Activated gamma-delta T cell treated with Interleukin-2 at 50 U/mL for 16 hours (primary cell): ENCODE results near the gene MPC2.
"Not testable (repeated sequence)": the region's sequence is repeated elsewhere in the genome, so short reads cannot be mapped to it uniquely, and the experiment has no call there.

Experiments used
- DNase-seq: peaks from one replicate; pipeline ENCODE4 v3.0.0-alpha.2; 2020

The MPC2 gene

GRCh38 chr1:167904652-167905130 is 32.2 kb downstream of the MPC2 start:
- DNase-seq = no peak

GRCh38 chr1:167900907-167901306 is 36.0 kb downstream of the MPC2 start:
- no peak for DNase-seq

DNA sequence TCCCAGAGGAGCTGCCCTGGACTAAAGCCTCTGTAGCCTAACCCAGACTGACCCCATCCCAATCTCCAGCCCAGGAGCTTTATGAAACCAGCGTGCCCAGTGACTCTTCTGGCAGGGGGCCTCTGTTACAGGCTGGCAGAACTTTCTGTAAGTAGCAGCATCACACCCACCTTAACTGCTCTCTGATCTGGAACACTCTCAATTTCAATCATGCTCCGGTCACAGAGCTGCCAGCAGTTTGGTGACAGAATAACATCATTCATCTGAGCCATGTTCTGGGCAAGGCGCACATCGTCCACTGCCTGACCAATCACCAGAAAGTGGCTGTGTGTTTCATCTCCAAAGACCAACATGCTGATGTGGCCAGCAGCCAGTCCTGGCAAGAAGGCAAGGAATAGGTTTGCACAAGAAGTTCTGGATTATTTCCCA is 37.6 kb downstream of the MPC2 start:
- DNase-seq = no peak

GRCh38 chr1:167898578-167899222 is 38.2 kb downstream of the MPC2 start:
- DNase-seq = no peak

DNA sequence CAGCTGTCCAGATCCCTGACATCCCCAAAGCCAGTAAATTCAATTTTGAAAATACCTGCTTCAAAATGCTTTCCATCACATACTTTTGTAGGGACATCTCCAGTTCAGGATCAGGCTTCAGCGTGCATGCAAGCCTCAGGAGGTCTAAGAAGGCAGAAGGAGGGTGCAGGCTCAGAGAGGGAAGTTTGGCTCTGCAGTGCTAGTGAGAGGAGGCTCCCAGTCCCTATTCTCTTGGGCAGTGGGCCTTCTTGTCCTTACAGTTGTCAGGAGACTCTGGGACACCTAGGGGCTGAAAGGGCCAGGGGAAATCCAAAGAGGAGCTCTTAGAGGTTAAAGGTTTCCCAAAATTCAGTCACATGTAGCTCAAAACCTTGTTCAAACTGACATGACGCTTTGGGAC is 43.1 kb downstream of the MPC2 start:
- no peak for DNase-seq

DNA sequence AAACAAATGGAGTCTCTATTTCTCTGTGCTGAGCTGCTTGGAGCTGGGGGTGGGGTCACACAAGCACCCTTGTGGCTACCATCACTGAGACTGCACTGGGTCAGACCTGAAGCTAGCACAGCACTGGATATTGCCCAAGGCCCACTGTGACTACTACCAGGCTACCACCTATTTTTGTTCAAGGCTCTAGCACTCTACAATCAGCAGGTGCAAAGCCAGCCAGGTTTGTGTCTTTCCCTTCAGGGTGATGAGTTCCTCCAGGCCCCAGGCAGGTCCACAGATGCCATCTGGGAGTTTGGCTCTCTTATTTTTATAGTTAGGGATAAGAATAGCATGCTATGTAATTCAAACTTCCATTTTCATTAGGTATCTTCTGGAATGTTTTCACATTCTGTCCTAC is 46.5 kb downstream of the MPC2 start:
- no peak for DNase-seq

- not testable (repeated sequence) for DNase-seq
These were observed 49.7 kb downstream of the MPC2 start for GRCh38 chr1:167887187-167887586.

DNA sequence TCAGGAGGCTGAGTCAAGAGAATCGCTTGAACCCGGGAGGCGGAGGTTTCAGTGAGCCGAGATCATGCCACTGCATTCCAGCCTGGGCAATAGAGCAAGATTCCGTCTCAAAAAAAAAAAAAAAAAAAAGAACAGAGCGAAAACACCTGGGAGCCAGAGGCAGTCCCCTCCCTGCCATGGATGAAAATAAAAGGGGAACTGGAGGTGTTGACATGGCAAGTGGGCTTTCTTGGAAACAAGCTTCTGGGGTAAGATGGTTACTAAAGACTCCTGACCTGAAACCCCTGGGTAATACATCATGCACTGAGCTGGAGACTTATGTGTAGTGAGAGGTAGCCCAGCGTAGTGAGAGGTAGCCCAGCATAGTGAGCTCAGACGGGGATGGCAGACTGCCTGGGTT is 54.5 kb downstream of the MPC2 start:
- no peak for DNase-seq

DNA sequence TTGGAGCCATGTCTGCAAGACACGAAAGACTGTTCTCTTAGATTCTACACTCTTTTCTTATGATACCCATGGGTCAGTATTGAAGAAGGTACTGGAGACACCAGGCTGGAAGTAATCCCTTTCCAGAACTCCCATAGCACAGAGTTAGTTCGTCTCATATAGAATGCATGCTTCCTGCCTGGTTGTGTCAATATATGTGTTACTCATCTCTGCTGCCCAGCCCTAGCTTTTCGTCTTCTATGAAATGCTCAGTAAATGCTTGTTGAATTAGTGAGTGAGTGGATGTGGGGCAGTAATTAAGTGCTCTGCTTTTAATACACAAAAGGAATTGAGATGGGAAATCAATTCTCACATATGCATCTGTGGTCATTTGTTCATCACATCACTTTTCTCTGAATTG is 55.1 kb downstream of the MPC2 start:
- DNase-seq = no peak

- no peak for DNase-seq
These were observed 55.8 kb downstream of the MPC2 start for GRCh38 chr1:167881069-167881468.

DNA sequence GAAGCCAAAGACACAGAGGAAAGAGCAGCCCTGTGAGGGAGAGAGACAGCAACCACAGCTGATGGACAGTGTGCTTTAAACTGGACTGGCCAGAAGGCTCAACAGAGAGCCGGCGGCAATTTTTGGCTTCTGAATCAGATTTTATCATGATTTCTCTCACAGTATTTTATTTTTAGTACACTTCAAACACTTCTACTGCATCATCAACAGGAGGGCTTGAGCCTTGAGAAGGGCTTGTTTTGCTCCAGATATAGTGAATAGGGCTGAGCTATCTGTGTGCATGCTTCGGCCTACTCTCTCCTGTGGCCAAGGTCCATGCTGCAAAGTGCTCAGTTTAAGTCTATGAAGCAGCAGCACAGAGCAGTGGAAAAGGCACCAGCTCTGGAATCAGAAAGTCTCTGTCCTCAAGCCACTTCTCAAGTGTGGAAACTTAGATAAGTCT is 56.3 kb downstream of the MPC2 start:
- DNase-seq = no peak

GRCh38 chr1:167879508-167879907 is 57.4 kb downstream of the MPC2 start:
- no peak for DNase-seq

GRCh38 chr1:167878372-167879160 is 58.3 kb downstream of the MPC2 start:
- DNase-seq = no peak

DNA sequence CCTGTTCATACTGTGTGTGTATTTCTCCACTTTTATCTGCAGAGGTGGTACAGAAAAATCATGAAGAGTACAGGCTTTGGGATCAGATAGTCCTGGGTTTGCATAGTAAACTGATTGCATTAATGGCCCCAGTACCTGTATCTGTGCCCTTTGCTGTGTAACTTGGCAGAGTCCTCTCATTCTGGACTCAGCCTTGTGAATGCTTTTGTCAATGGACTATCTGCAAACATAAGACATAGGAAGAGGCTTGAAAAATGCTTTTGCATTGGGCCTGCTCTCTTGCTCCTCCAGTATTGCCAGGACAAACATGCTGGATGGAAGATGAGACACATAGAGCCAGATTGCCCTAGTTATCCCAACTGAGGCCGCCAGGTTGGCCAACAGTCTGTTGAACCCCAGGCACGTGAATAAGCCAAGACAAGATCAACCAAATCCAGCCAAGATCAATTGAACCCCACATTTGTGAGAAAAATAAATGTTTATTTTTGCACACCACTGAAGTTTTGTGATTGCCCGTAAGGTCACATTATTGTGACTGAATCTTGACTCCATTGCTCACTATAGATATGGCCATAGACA is 60.2 kb downstream of the MPC2 start:
- DNase-seq = no peak

DNA sequence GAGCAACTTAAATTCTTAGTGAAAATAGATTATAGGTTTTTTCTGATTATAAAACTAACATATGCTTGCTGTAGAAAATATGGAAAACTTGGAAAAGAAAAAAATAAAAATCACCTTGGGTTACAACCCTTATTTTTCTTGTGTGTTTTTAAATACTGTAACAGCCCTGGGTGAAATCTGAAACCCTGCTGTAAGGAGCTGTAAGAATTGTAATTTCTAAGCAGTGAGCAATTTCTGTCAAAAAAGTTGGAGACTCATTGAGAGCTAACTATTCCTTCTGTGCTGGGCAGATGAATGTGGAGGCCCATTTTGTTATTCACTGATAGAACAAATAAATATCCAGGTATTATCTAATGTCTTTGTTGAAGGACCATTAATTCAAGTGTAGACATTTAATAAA is 65.5 kb downstream of the MPC2 start:
- no peak for DNase-seq

- not testable (repeated sequence) for DNase-seq
These were observed 67.5 kb downstream of the MPC2 start for GRCh38 chr1:167869157-167870001.

GRCh38 chr1:167866739-167867414 is 70.0 kb downstream of the MPC2 start:
- not testable (repeated sequence) for DNase-seq
